WERI-Rb-1 (cell line): ENCODE results near the gene BLOC1S4.

Experiments
- DNase-seq: peaks from one replicate; pipeline ENCODE4 v3.0.0-alpha.2; 2020
- H3K27ac ChIP-seq: fragments of 250-450 bp; sonication (Bioruptor Pico); 2 replicates; pipeline ENCODE4 v1.5.1; 2020; ENCODE audit warnings: mild to moderate bottlenecking, moderate library complexity
- H3K27me3 ChIP-seq: fragments of 250-450 bp; sonication (Bioruptor Pico); 2 replicates; pipeline ENCODE4 v1.5.1; 2021; ENCODE audit warnings: mild to moderate bottlenecking, low read depth, moderate library complexity; ENCODE audit not compliant: insufficient read depth, severe bottlenecking
- H3K36me3 ChIP-seq: fragments of 250-450 bp; sonication (Bioruptor Pico); 2 replicates; pipeline ENCODE4 v1.5.1; 2020; ENCODE audit warnings: mild to moderate bottlenecking, moderate library complexity
- H3K4me3 ChIP-seq: 2 replicates; pipeline ENCODE4 v1.5.1; 2011; ENCODE audit warnings: low read depth, mild to moderate bottlenecking, control low read depth, low read length
- H3K9me3 ChIP-seq: fragments of 250-450 bp; sonication (Bioruptor Pico); 2 replicates; pipeline ENCODE4 v1.5.1; 2021; ENCODE audit warnings: mild to moderate bottlenecking, moderate library complexity; ENCODE audit not compliant: severe bottlenecking
- CTCF ChIP-seq: IDR thresholded peaks from 2 replicates; pipeline ENCODE4 v1.5.1; 2011; ENCODE audit warnings: low read depth, mild to moderate bottlenecking, control low read depth, inconsistent platforms, low read length

The BLOC1S4 gene

DNA sequence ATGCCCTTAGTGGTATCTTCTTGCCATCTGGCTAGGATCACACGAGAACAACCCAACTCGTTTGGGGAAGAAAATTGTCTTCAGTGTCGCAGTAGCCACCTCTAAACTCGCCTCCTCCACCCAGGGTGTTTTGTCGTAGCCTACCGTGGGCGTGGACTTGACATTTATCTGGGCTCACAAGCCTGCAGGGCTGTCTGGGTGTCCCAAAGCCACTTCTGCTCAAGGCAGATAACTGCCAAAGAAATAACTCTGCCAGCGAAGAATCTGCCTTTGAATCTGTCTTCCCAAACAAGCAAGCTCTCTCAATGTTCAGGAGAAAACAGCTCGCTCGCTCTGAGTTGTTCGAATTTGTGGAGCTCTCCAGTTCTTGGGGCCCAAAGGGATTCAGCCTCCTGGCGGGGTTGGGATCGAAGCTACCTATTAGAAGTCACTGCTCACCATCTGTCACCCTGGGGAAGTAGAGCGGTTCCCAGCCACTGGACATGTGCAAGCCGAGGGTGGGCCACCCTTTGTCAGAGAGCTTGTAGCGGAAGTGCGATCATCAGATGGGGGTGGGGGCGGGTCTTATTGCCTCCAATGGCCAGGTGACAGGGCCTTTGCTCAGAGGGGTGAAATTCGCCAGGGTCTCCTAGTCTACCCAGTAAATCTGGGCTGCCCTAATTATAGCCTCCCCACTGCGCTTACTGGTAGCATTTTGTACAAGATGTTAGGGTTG, 14.8 kb downstream of the BLOC1S4 start:
- no peaks in the 10 kb centered on the region for H3K27me3 ChIP-seq
- peak overlapping the region; percentile 49 for H3K4me3 ChIP-seq
- H3K9me3 ChIP-seq = no peaks in the 10 kb centered on the region
- peak; percentile 97 for DNase-seq
- H3K36me3 ChIP-seq = no peaks in the 10 kb centered on the region
- TF ChIP-seq CTCF = no peak
- peak overlapping the region; percentile 94 for H3K27ac ChIP-seq

DNA sequence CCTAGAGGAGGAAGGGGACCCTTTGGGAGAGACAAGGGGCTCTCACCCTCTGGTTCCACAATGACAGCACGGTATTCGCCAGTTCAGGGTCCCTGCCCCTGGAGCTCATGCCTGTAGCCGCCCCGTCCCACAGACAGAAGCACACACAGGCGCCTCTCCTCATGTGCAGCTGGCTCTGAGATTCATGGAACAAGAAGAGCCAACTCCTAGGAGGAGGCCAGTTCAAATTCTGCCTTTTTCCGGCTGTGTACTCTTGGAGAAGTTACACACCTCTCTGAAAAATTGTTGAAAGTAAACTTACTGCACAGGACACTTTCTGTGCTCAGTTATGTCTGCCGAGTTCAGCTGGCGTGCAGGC, 15.3 kb downstream of the BLOC1S4 start:
- no peaks in the 10 kb centered on the region for H3K27me3 ChIP-seq
- H3K36me3 ChIP-seq = no peaks in the 10 kb centered on the region
- no peaks in the 10 kb centered on the region for H3K9me3 ChIP-seq
- peak overlapping the region; percentile 94 for H3K27ac ChIP-seq
- no peak for DNase-seq
- no peak for TF ChIP-seq CTCF
- H3K4me3 ChIP-seq = no peak overlapping the region

GRCh38 chr4:6731780-6732179, 15.8 kb downstream of the BLOC1S4 start:
- H3K9me3 ChIP-seq = no peaks in the 10 kb centered on the region
- no peak for TF ChIP-seq CTCF
- H3K4me3 ChIP-seq = no peak overlapping the region
- H3K36me3 ChIP-seq = no peaks in the 10 kb centered on the region
- H3K27ac ChIP-seq = peak overlapping the region; percentile 94
- DNase-seq = no peak
- H3K27me3 ChIP-seq = no peaks in the 10 kb centered on the region

DNA sequence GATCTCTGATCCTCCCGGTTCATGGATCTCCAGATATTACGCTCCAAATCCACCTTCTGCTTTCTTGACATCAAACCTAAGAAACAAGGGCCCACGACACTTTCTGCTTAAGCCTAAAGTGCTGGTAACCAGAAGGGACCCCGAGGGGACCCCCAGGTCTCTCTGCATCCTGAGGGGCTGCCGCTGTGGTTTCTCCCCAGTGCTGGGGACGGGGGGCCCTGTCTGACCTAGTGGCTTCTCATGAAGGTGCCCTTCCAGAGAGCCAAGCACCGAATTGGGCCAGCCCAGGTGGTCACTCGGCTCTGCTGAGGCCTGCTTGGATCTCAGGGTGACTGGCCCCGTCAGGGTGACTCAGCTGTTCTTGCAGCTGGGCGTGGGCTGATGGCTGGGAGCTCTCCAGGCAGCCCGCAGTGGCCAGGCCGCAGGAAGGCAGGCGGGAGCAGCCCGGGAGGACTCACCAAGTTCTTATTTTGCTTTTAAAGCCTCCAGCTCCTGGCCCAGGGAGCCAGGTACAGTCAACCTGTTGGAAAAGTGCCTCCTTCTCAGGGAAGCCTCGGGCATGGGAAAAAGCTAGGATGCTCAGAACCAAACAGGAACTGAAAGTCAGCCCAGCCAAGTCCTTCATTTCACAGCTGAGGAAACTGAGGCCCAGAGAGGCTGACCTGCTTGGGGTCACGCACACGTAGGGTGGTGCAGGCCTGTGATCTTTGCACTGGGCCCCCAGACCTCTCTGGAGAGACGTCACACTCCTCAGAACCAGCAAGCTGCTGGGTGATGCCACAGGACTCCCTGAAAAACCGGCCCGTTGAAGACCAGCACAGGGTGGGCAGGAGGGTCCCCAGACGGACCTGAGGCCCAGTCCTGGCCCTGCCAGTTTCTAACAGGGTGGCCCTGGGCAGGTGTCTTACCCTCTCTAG, 16.7 kb downstream of the BLOC1S4 start:
- Histone ChIP-seq H3K4me3 (no peak overlapping the region), H3K36me3 (no peaks in the 10 kb centered on the region), H3K27me3 (no peaks in the 10 kb centered on the region), H3K27ac (no peak overlapping the region), H3K9me3 (no peaks in the 10 kb centered on the region)
- TF ChIP-seq CTCF = no peak
- no peak for DNase-seq

GRCh38 chr4:6733358-6734164, 17.6 kb downstream of the BLOC1S4 start:
- Histone ChIP-seq H3K36me3 (no peaks in the 10 kb centered on the region), H3K27ac (no peak overlapping the region), H3K27me3 (no peaks in the 10 kb centered on the region), H3K4me3 (no peak overlapping the region), H3K9me3 (no peaks in the 10 kb centered on the region)
- no peak for TF ChIP-seq CTCF
- DNase-seq = no peak
